K562 (cell line): Measurements from ENCODE around the gene AGO3. TPM values are rescaled to one million over a fixed set of nuclear protein-coding genes. Genes with fewer than 3 reads are reported as not detected.

Experiments
- ATAC-seq: fragments of 200-7000 bp; cut with Tn5 transposase; 3 replicates; pipeline ENCODE4 v1.9.1; 2020; ENCODE audit warnings: moderate library complexity
- BruUV-seq: library from RNA; stranded (reverse); fragments of 400-500 nt; replicated peaks from 2 replicates; lab custom pipeline; 2021; lab: Mats Ljungman, UMichigan
- CTCF ChIA-PET: fragments of 300-600 bp; formaldehyde crosslinking; extraction: SDS; loops from one replicate; lab custom pipeline; 2021; ENCODE audit warnings: low intra/inter-chr PET ratio; lab: Yijun Ruan, JAX
- POLR2A ChIA-PET: fragments of 300-600, 350-650 bp; sonication (Branson Sonifier 250); formaldehyde crosslinking; extraction: SDS; loops from one replicate; lab custom pipeline; 2021; ENCODE audit warnings: antibody characterized with exemption, inconsistent platforms; lab: Yijun Ruan, JAX
- DNase-seq, 4 experiments: peaks; one replicate each; pipeline versions ENCODE4 v3.0.0 to v3.0.0-alpha.2; 2011 to 2018; ENCODE audit warnings: low spot score in 3 of 4, mixed read lengths in 3 of 4; ENCODE audit errors: extremely low read depth in 1 of 4
- FAIRE-seq: peaks from 2 replicates; lab custom pipeline; 2011; peaks lifted over from hg19 to GRCh38; lab: Jason Lieb, UNC
- H2AFZ ChIP-seq: 2 replicates; pipeline ENCODE4 v1.6.0; 2011; ENCODE audit warnings: low read depth, low read length, control low read depth, inconsistent platforms
- H3K27ac ChIP-seq: fragments of 200-600 bp; 3 replicates; pipeline ENCODE4 v1.8.0; 2011; ENCODE audit warnings: low read depth, mild to moderate bottlenecking, control low read depth, inconsistent platforms, low read length, moderate library complexity, mixed read lengths; ENCODE audit errors: extremely low read depth
- H3K27me3 ChIP-seq, 2 experiments: fragments of 300-600 bp in 1 of 2; 2 replicates in 1 of 2; 3 replicates in 1 of 2; pipeline versions ENCODE4 v1.6.0 to v1.8.0; 2011; ENCODE audit warnings: inconsistent platforms in 2 of 2, low read length in 2 of 2, mild to moderate bottlenecking in 1 of 2, mixed read lengths in 1 of 2, moderate library complexity in 1 of 2; ENCODE audit not compliant: control insufficient read depth in 2 of 2, insufficient read depth in 2 of 2
- H3K36me3 ChIP-seq: fragments of 300-600 bp; 3 replicates; pipeline ENCODE4 v1.8.0; 2011; ENCODE audit warnings: mild to moderate bottlenecking, low read length, inconsistent platforms; ENCODE audit not compliant: control insufficient read depth, insufficient read depth
- H3K4me1 ChIP-seq, 2 experiments: fragments of 200-600 bp in 1 of 2; replicated peaks in 1 of 2; 2 replicates in 1 of 2; 3 replicates in 1 of 2; pipeline versions ENCODE4 v1.5.1 to v1.8.0; 2011; ENCODE audit warnings: inconsistent platforms in 2 of 2, low read length in 2 of 2, mild to moderate bottlenecking in 1 of 2, mixed read lengths in 1 of 2, moderate library complexity in 1 of 2; ENCODE audit not compliant: control insufficient read depth in 2 of 2, insufficient read depth in 2 of 2
- H3K4me2 ChIP-seq: 2 replicates; pipeline ENCODE4 v1.6.1; 2011; ENCODE audit warnings: low read length, control low read depth, inconsistent platforms, mixed read lengths; ENCODE audit not compliant: insufficient read depth
- H3K4me3 ChIP-seq: fragments of 200-600 bp; sonication (generic), shearing (Covaris generic); 2 replicates; pipeline ENCODE4 v1.5.1; 2016; ENCODE audit warnings: control low read depth, inconsistent platforms
- H3K79me2 ChIP-seq: fragments of 200-600 bp; 3 replicates; pipeline ENCODE4 v1.8.0; 2011; ENCODE audit warnings: low read length, inconsistent platforms; ENCODE audit not compliant: control insufficient read depth, insufficient read depth
- H3K9ac ChIP-seq, 2 experiments: 2 replicates each; pipeline versions ENCODE4 v1.6.0 to v1.6.1; 2011; ENCODE audit warnings: low read depth in 2 of 2, low read length in 2 of 2, control low read depth in 1 of 2, inconsistent platforms in 1 of 2, mild to moderate bottlenecking in 1 of 2, mixed read lengths in 1 of 2; ENCODE audit not compliant: insufficient read depth in 1 of 2
- H3K9me1 ChIP-seq: one replicate; pipeline ENCODE4 v1.6.0; 2011; ENCODE audit warnings: inconsistent platforms, mild to moderate bottlenecking, low read length, moderate library complexity; ENCODE audit not compliant: control insufficient read depth, insufficient read depth
- H3K9me3 ChIP-seq: replicated peaks from 2 replicates; pipeline ENCODE4 v1.5.1; 2011; ENCODE audit warnings: low read depth, low read length, inconsistent platforms; ENCODE audit not compliant: control insufficient read depth, insufficient read depth
- H4K20me1 ChIP-seq: replicated peaks from 2 replicates; pipeline ENCODE4 v1.6.1; 2011; ENCODE audit warnings: low read length, inconsistent platforms, mixed read lengths; ENCODE audit not compliant: control insufficient read depth, insufficient read depth
- USF1 ChIP-seq: sonication (generic); formaldehyde crosslinking; IDR thresholded peaks from 2 replicates; pipeline ENCODE4 v1.9.0; 2022; ENCODE audit warnings: mild to moderate bottlenecking, missing genetic modification reagents
- ZFP36 ChIP-seq: fragments of 150-350 bp; IDR thresholded peaks from 2 replicates; pipeline ENCODE4 v1.6.1; 2018; ENCODE audit warnings: low read length, low read depth; ENCODE audit not compliant: partially characterized antibody
- WGBS: fragments of 100-300 bp; shearing (Covaris generic); methylation state at CpG from one replicate; pipeline ENCODE4 v1.1.6; 2016; ENCODE audit warnings: low coverage, mixed read lengths; ENCODE audit not compliant: insufficient coverage; ENCODE audit errors: missing lambda C conversion rate; 5-methylcytosine and 5-hydroxymethylcytosine counted together
- in situ Hi-C: fragments of 300-500 bp; cut with MboI; formaldehyde crosslinking; loops from 4 replicates; pipeline ENCODE4 v1.15.0; 2018; ENCODE audit warnings: inconsistent platforms, mixed read lengths
- intact Hi-C: fragments of 100-400 bp; cut with micrococcal nuclease; formaldehyde crosslinking; loops from 2 replicates; pipeline ENCODE4 v1.14.2; 2022
- polyA plus RNA-seq, 8 experiments: library from polyadenylated mRNA; depleted of rRNA in 4 of 8; stranded (reverse) in 5 of 8; unstranded in 3 of 8; fragments of >200 nt; fragmentation: Nextera tagmentation in 2 of 8; fragmentation: Illumina TruSeq in 1 of 8; extraction: Ambion mirVana in 2 of 8; extraction: Trizol in 1 of 8; gene quantifications; 2 replicates each; pipeline versions ENCODE4 v1.2.1 to v1.2.3, GENCODE V29; 2011 to 2014; ENCODE audit warnings: inconsistent platforms in 1 of 8, missing spikeins in 1 of 8
- total RNA-seq, 7 experiments: library from RNA; depleted of rRNA in 6 of 7; stranded (reverse); fragments of >200 nt in 6 of 7; fragmentation: Illumina TruSeq in 2 of 7; extraction: Trizol in 2 of 7; gene quantifications; 2 replicates each; pipeline versions ENCODE4 v1.2.1 to v1.2.3, GENCODE V29; 2011 to 2021; ENCODE audit warnings: low replicate concordance in 1 of 7
- TF ChIP-seq, protein P1 (sequence below): fragments of 250-450 bp; sonication (Bioruptor Pico); IDR thresholded peaks from 2 replicates; pipeline ENCODE4 v1.8.0; 2021; ENCODE audit warnings: moderate library complexity, mild to moderate bottlenecking, inconsistent platforms

Gene AGO3
- total and polyA plus RNA-seq, 9 of the 15 experiments (the other 6 are each of a cell fraction or from before 2014, with no cell fraction given) = 4.5 to 41.5 (median 22.7) TPM

GRCh38 chr1:36112823-36113222, 181.9 kb downstream of the AGO3 start:
- TF ChIP-seq USF1 (CRISPR knock-in tag) = peak; percentile 23; the same call in 1 of the 2 replicates
- peak; percentile 84 for TF ChIP-seq ZFP36
- TF ChIP-seq, protein P1, sequence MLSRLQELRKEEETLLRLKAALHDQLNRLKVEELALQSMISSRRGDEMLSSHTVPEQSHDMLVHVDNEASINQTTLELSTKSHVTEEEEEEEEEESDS (CRISPR knock-in tag) = no peak
- TF ChIP-seq, all 486 proteins: peak for 2
- Histone ChIP-seq H3K9me3 (no peaks in the 10 kb centered on the region), H3K4me2 (no peak overlapping the region), H3K9ac (0 out of 4 replicates have a peak overlapping the region, but pooled peaks of 1 of the 2 experiments have one; percentile 42), H3K9me1 (no peaks in the 10 kb centered on the region), H3K27me3 (no peaks in the 10 kb centered on the region), H3K4me3 (no peak overlapping the region), H2AFZ (0 out of 2 replicates have a peak overlapping the region, but pooled peaks have one; percentile 21), H4K20me1 (no peaks in the 10 kb centered on the region; the same call in 1 of the 2 replicates), H3K4me1 (peaks cover 0 to 20% of the 10 kb centered on the region in 2 experiments; a peak in 3 of 5 replicates), H3K79me2 (no peaks in the 10 kb centered on the region), H3K36me3 (no peaks in the 10 kb centered on the region), H3K27ac (no peak overlapping the region)
- ATAC-seq (no peak), DNase-seq (no peak), FAIRE-seq (no peak)
- in situ Hi-C loops (no loop called here), intact Hi-C loops (no loop called here)
- CTCF ChIA-PET = no interaction called here
- POLR2A ChIA-PET = interaction anchor here (0.8 to 1.3 kb wide), 4 partner anchors 18 to 274 kb away, joined by 3 to 5 read pairs (median 4); no protein-coding TSS in a partner anchor
- no TSS peak for BruUV-seq
- 37% methylated on average over 9 of the region's 9 CpGs for whole genome bisulfite sequencing
